Loucy (cell line): Measurements from ENCODE around the gene SHROOM3.

Experiments used
- H2AFZ ChIP-seq: fragments of 200-600 bp; sonication (generic); 2 replicates; pipeline ENCODE4 v1.6.0; 2016; ENCODE audit warnings: antibody characterized with exemption, mild to moderate bottlenecking, low read length, moderate library complexity
- H3F3A ChIP-seq: fragments of 200-600 bp; 2 replicates; pipeline ENCODE4 v1.6.0; 2016; ENCODE audit warnings: antibody characterized with exemption, low read depth, mild to moderate bottlenecking
- H3K27me3 ChIP-seq: fragments of 200-600 bp; sonication (generic); 2 replicates; pipeline ENCODE4 v1.6.1; 2014; ENCODE audit warnings: low read length, mild to moderate bottlenecking; ENCODE audit not compliant: insufficient read depth, poor library complexity, severe bottlenecking
- H3K36me3 ChIP-seq: fragments of 200-600 bp; sonication (generic); 2 replicates; pipeline ENCODE4 v1.6.1; 2016; ENCODE audit warnings: low read length; ENCODE audit not compliant: insufficient read depth
- H3K4me1 ChIP-seq: fragments of 200-600 bp; sonication (generic); 2 replicates; pipeline ENCODE4 v1.5.1; 2014; ENCODE audit warnings: low read length, mild to moderate bottlenecking; ENCODE audit not compliant: insufficient read depth, poor library complexity, severe bottlenecking
- H3K4me2 ChIP-seq: fragments of 200-600 bp; sonication (generic); 2 replicates; pipeline ENCODE4 v1.6.0; 2014; ENCODE audit warnings: antibody characterized with exemption, low read length, low read depth, mild to moderate bottlenecking; ENCODE audit not compliant: poor library complexity, severe bottlenecking
- H3K4me3 ChIP-seq: fragments of 200-600 bp; sonication (generic); 2 replicates; pipeline ENCODE4 v1.5.1; 2014; ENCODE audit warnings: low read length, mild to moderate bottlenecking, mixed read lengths; ENCODE audit not compliant: poor library complexity, severe bottlenecking
- H3K79me2 ChIP-seq: fragments of 200-600 bp; sonication (generic); 2 replicates; pipeline ENCODE4 v1.6.1; 2014; ENCODE audit warnings: low read length; ENCODE audit not compliant: insufficient read depth
- H3K9ac ChIP-seq: fragments of 200-600 bp; sonication (generic); 2 replicates; pipeline ENCODE4 v1.6.0; 2014; ENCODE audit warnings: mild to moderate bottlenecking, low read depth, low read length, moderate library complexity; ENCODE audit not compliant: poor library complexity, severe bottlenecking
- H3K9me2 ChIP-seq: fragments of 200-600 bp; sonication (generic); replicated peaks from 2 replicates; pipeline ENCODE4 v1.6.1; 2016; ENCODE audit warnings: low read depth, low read length, mixed read lengths
- H3K9me3 ChIP-seq: fragments of 200-600 bp; sonication (generic); 2 replicates; pipeline ENCODE4 v1.6.1; 2014; ENCODE audit warnings: mild to moderate bottlenecking, antibody characterized with exemption, low read length, low read depth; ENCODE audit not compliant: insufficient read depth
- H4K20me1 ChIP-seq: fragments of 200-600 bp; sonication (generic); 2 replicates; pipeline ENCODE4 v1.6.0; 2014; ENCODE audit warnings: antibody characterized with exemption, low read length, mild to moderate bottlenecking; ENCODE audit not compliant: insufficient read depth, poor library complexity, severe bottlenecking
- CTCF ChIP-seq: fragments of 200-600 bp; sonication (generic); conservative IDR thresholded peaks from 2 replicates; pipeline ENCODE4 v1.5.1; 2014; ENCODE audit warnings: mild to moderate bottlenecking, antibody characterized with exemption, low read length
- EZH2phosphoT487 ChIP-seq: fragments of 200-600 bp; IDR thresholded peaks from 2 replicates; pipeline ENCODE4 v1.6.1; 2018; ENCODE audit warnings: antibody characterized with exemption, mild to moderate bottlenecking, moderate library complexity, borderline replicate concordance

The SHROOM3 gene

GRCh38 chr4:76486588-76487276, 51.7 kb downstream of the SHROOM3 start:
- H3K9me3 ChIP-seq = no peaks in the 10 kb centered on the region
- H3K4me3 ChIP-seq = no peak overlapping the region
- no peak overlapping the region for H2AFZ ChIP-seq
- peaks cover 15% of the 10 kb centered on the region; the same call in 1 of the 2 replicates for H3F3A ChIP-seq
- no peaks in the 10 kb centered on the region for H3K27me3 ChIP-seq
- peaks cover 32% of the 10 kb centered on the region for H3K4me1 ChIP-seq
- H3K4me2 ChIP-seq = no peak overlapping the region
- no peaks in the 10 kb centered on the region for H3K9me2 ChIP-seq
- H3K79me2 ChIP-seq = no peaks in the 10 kb centered on the region
- no peaks in the 10 kb centered on the region for H4K20me1 ChIP-seq
- H3K9ac ChIP-seq = no peak overlapping the region
- H3K36me3 ChIP-seq = no peaks in the 10 kb centered on the region
- no peak for TF ChIP-seq EZH2phosphoT487
- no peak for TF ChIP-seq CTCF

- Histone ChIP-seq H3K36me3 (no peaks in the 10 kb centered on the region), H3K9ac (no peak overlapping the region), H3K9me2 (no peaks in the 10 kb centered on the region), H3K4me2 (no peak overlapping the region), H3K9me3 (no peaks in the 10 kb centered on the region), H3K4me3 (no peak overlapping the region), H3K27me3 (no peaks in the 10 kb centered on the region), H4K20me1 (no peaks in the 10 kb centered on the region), H3F3A (peaks cover 15% of the 10 kb centered on the region; the same call in 1 of the 2 replicates), H2AFZ (no peak overlapping the region), H3K79me2 (no peaks in the 10 kb centered on the region), H3K4me1 (peaks cover 32% of the 10 kb centered on the region)
- TF ChIP-seq EZH2phosphoT487 (no peak), CTCF (no peak)
These were observed 52.6 kb downstream of the SHROOM3 start for GRCh38 chr4:76487621-76488020.

GRCh38 chr4:76488455-76488854, 53.4 kb downstream of the SHROOM3 start:
- Histone ChIP-seq H3K4me3 (peak overlapping the region; percentile 41), H3K9me2 (no peaks in the 10 kb centered on the region), H3F3A (peaks cover 15% of the 10 kb centered on the region; the same call in 1 of the 2 replicates), H2AFZ (peak overlapping the region; percentile 69; the same call in 1 of the 2 replicates), H3K9me3 (no peaks in the 10 kb centered on the region), H3K4me2 (peak overlapping the region; percentile 57), H3K4me1 (peaks cover 32% of the 10 kb centered on the region), H4K20me1 (no peaks in the 10 kb centered on the region), H3K27me3 (no peaks in the 10 kb centered on the region), H3K9ac (peak overlapping the region; percentile 41), H3K79me2 (no peaks in the 10 kb centered on the region), H3K36me3 (no peaks in the 10 kb centered on the region)
- no peak for TF ChIP-seq EZH2phosphoT487
- no peak for TF ChIP-seq CTCF
